Keratinocyte (primary cell): ENCODE results near the gene SARS1. TPM values are rescaled to one million over a fixed set of nuclear protein-coding genes. Genes with fewer than 3 reads are reported as not detected.

Experiments
- DNase-seq: peaks from one replicate; pipeline ENCODE4 v3.0.0-alpha.2; 2011; ENCODE audit warnings: low read depth, missing footprints, low spot score
- FAIRE-seq: peaks from 2 replicates; lab custom pipeline; 2011; peaks lifted over from hg19 to GRCh38; lab: Jason Lieb, UNC
- H2AFZ ChIP-seq: 2 replicates; pipeline ENCODE4 v1.6.0; 2012; ENCODE audit warnings: low read length, control low read depth, inconsistent platforms; ENCODE audit not compliant: control insufficient read depth
- H3K27ac ChIP-seq: 2 replicates; pipeline ENCODE4 v1.5.1; 2011; ENCODE audit warnings: low read length; ENCODE audit not compliant: control insufficient read depth, insufficient read depth
- H3K27me3 ChIP-seq: 3 replicates; pipeline ENCODE4 v1.6.0; 2011; ENCODE audit warnings: low read length; ENCODE audit not compliant: control insufficient read depth, insufficient read depth; ENCODE audit errors: extremely low read depth
- H3K36me3 ChIP-seq, 2 experiments: 2 replicates in 1 of 2; 3 replicates in 1 of 2; pipeline ENCODE4 v1.5.1; 2011; ENCODE audit warnings: low read length in 2 of 2, mild to moderate bottlenecking in 1 of 2; ENCODE audit not compliant: control insufficient read depth in 2 of 2, insufficient read depth in 2 of 2; ENCODE audit errors: extremely low read depth in 1 of 2
- H3K4me1 ChIP-seq: 3 replicates; pipeline ENCODE4 v1.5.1; 2011; ENCODE audit warnings: low read length; ENCODE audit not compliant: control insufficient read depth, insufficient read depth; ENCODE audit errors: extremely low read depth
- H3K4me2 ChIP-seq: 3 replicates; pipeline ENCODE4 v1.6.0; 2011; ENCODE audit warnings: low read depth, low read length; ENCODE audit not compliant: control insufficient read depth, insufficient read depth; ENCODE audit errors: extremely low read depth
- H3K4me3 ChIP-seq, 3 experiments: fragments of 200-600 bp in 1 of 3; sonication (generic) in 1 of 3; 2 replicates in 2 of 3; 3 replicates in 1 of 3; pipeline ENCODE4 v1.5.1; 2011 to 2016; ENCODE audit warnings: low read length in 3 of 3, mild to moderate bottlenecking in 3 of 3, control low read depth in 2 of 3, inconsistent platforms in 1 of 3, low read depth in 1 of 3, mixed read lengths in 1 of 3, mixed run types in 1 of 3, moderate library complexity in 1 of 3; ENCODE audit not compliant: control insufficient read depth in 2 of 3, insufficient read depth in 2 of 3; ENCODE audit errors: extremely low read depth in 1 of 3
- H3K79me2 ChIP-seq: 2 replicates; pipeline ENCODE4 v1.6.0; 2012; ENCODE audit warnings: low read length; ENCODE audit not compliant: control insufficient read depth, insufficient read depth
- H3K9ac ChIP-seq: 3 replicates; pipeline ENCODE4 v1.6.0; 2011; ENCODE audit warnings: low read length; ENCODE audit not compliant: control insufficient read depth, insufficient read depth; ENCODE audit errors: extremely low read depth
- H3K9me1 ChIP-seq: 3 replicates; pipeline ENCODE4 v1.6.0; 2011; ENCODE audit warnings: low read length; ENCODE audit not compliant: control insufficient read depth, insufficient read depth; ENCODE audit errors: extremely low read depth
- H3K9me3 ChIP-seq: 2 replicates; pipeline ENCODE4 v1.5.1; 2012; ENCODE audit warnings: low read depth, low read length; ENCODE audit not compliant: control insufficient read depth
- H4K20me1 ChIP-seq: 3 replicates; pipeline ENCODE4 v1.6.0; 2011; ENCODE audit warnings: low read length; ENCODE audit not compliant: control insufficient read depth, insufficient read depth; ENCODE audit errors: extremely low read depth
- EZH2 ChIP-seq: IDR thresholded peaks from one replicate; pipeline ENCODE4 v1.6.1; 2012; ENCODE audit warnings: inconsistent platforms, mild to moderate bottlenecking, low read length, moderate library complexity
- dilution Hi-C: fragments of 300-500 bp; cut with MboI; formaldehyde crosslinking; loops from one replicate; pipeline ENCODE4 v1.7.0; 2020; ENCODE audit warnings: low sequenced_read_pairs; ENCODE audit not compliant: extremely low pct_ligation_motif_present
- polyA plus RNA-seq, 5 experiments: library from polyadenylated mRNA; depleted of rRNA in 3 of 5; stranded (reverse) in 3 of 5; stranded (forward) in 1 of 5; unstranded in 1 of 5; fragments of >200 nt; gene quantifications; 1 replicate in 1 of 5; 2 replicates in 3 of 5; 3 replicates in 1 of 5; pipeline versions ENCODE4 v1.2.1 to v1.2.3, GENCODE V29; 2011 to 2012; ENCODE audit warnings: missing spikeins in 2 of 5, low read depth in 1 of 5, low replicate concordance in 1 of 5
- TF ChIP-seq, protein P1 (sequence below), 3 experiments: IDR thresholded peaks in 1 of 3; conservative IDR thresholded peaks in 1 of 3; optimal IDR thresholded peaks in 1 of 3; 2 replicates in 2 of 3; 3 replicates in 1 of 3; pipeline versions ENCODE3 to v1.5.1; 2011; ENCODE audit warnings: low read length in 3 of 3, mild to moderate bottlenecking in 3 of 3, moderate library complexity in 2 of 3, control low read depth in 1 of 3, inconsistent platforms in 1 of 3; ENCODE audit not compliant: insufficient read depth in 2 of 3; ENCODE audit errors: extremely low read depth in 1 of 3

Gene SARS1
- polyA plus RNA-seq, 1 donor (not counting 4 experiments of a cell fraction or from before 2014, with no cell fraction given): 203 TPM

GRCh38 chr1:109258481-109259466 lies 45.1 kb downstream of the SARS1 start:
- Histone ChIP-seq H3K27ac (no peak overlapping the region), H3K27me3 (no peaks in the 10 kb centered on the region), H3K4me3 (no peak overlapping the region), H3K4me1 (peaks cover 55% of the 10 kb centered on the region), H2AFZ (no peak overlapping the region), H3K9me3 (no peaks in the 10 kb centered on the region), H3K36me3 (peaks cover 6 to 14% of the 10 kb centered on the region in 2 experiments), H3K9ac (no peak overlapping the region), H3K9me1 (peaks cover 6% of the 10 kb centered on the region), H3K79me2 (peaks cover 18% of the 10 kb centered on the region), H4K20me1 (no peaks in the 10 kb centered on the region), H3K4me2 (no peak overlapping the region)
- DNase-seq (no peak), FAIRE-seq (no peak)
- dilution Hi-C loops: no loop called here
- no peak for TF ChIP-seq EZH2

- DNase-seq (no peak), FAIRE-seq (no peak)
- Histone ChIP-seq H2AFZ (no peak overlapping the region), H3K4me3 (no peak overlapping the region), H3K79me2 (peaks cover 10% of the 10 kb centered on the region), H3K4me1 (peaks cover 45% of the 10 kb centered on the region), H3K27me3 (no peaks in the 10 kb centered on the region), H3K9me1 (peaks cover 6% of the 10 kb centered on the region), H3K27ac (no peak overlapping the region), H3K9ac (no peak overlapping the region), H3K36me3 (peaks cover 9 to 18% of the 10 kb centered on the region in 2 experiments), H4K20me1 (no peaks in the 10 kb centered on the region), H3K4me2 (no peak overlapping the region), H3K9me3 (no peaks in the 10 kb centered on the region)
- no peak for TF ChIP-seq EZH2
- TF ChIP-seq, protein P1, sequence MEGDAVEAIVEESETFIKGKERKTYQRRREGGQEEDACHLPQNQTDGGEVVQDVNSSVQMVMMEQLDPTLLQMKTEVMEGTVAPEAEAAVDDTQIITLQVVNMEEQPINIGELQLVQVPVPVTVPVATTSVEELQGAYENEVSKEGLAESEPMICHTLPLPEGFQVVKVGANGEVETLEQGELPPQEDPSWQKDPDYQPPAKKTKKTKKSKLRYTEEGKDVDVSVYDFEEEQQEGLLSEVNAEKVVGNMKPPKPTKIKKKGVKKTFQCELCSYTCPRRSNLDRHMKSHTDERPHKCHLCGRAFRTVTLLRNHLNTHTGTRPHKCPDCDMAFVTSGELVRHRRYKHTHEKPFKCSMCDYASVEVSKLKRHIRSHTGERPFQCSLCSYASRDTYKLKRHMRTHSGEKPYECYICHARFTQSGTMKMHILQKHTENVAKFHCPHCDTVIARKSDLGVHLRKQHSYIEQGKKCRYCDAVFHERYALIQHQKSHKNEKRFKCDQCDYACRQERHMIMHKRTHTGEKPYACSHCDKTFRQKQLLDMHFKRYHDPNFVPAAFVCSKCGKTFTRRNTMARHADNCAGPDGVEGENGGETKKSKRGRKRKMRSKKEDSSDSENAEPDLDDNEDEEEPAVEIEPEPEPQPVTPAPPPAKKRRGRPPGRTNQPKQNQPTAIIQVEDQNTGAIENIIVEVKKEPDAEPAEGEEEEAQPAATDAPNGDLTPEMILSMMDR (optimal IDR thresholded peaks at IDR 0.05 in 1 of 3, IDR thresholded peaks at IDR 0.05 in 1 of 3, conservative IDR thresholded peaks at IDR 0.05 in 1 of 3; ENCODE audit: extremely low read depth in 1 of 3, insufficient read depth in 2 of 3, low read length in 3 of 3): no peak
- dilution Hi-C loops: no loop called here
Measured at GRCh38 chr1:109259674-109260557, 46.2 kb downstream of the SARS1 start.
